K562 (cell line): ENCODE data around the gene CPSF6. TPM values are rescaled to one million over a fixed set of nuclear protein-coding genes. Genes with fewer than 3 reads are reported as not detected.

Experiments used
- ATAC-seq: fragments of 200-7000 bp; cut with Tn5 transposase; 3 replicates; pipeline ENCODE4 v1.9.1; 2020; ENCODE audit warnings: moderate library complexity
- BruUV-seq: library from RNA; stranded (reverse); fragments of 400-500 nt; replicated peaks from 2 replicates; lab custom pipeline; 2021; lab: Mats Ljungman, UMichigan
- CTCF ChIA-PET: fragments of 300-600 bp; formaldehyde crosslinking; extraction: SDS; loops from one replicate; lab custom pipeline; 2021; ENCODE audit warnings: low intra/inter-chr PET ratio; lab: Yijun Ruan, JAX
- POLR2A ChIA-PET: fragments of 300-600, 350-650 bp; sonication (Branson Sonifier 250); formaldehyde crosslinking; extraction: SDS; loops from one replicate; lab custom pipeline; 2021; ENCODE audit warnings: antibody characterized with exemption, inconsistent platforms; lab: Yijun Ruan, JAX
- DNase-seq, 4 experiments: peaks; one replicate each; pipeline versions ENCODE4 v3.0.0 to v3.0.0-alpha.2; 2011 to 2018; ENCODE audit warnings: low spot score in 3 of 4, mixed read lengths in 3 of 4; ENCODE audit errors: extremely low read depth in 1 of 4
- FAIRE-seq: peaks from 2 replicates; lab custom pipeline; 2011; peaks lifted over from hg19 to GRCh38; lab: Jason Lieb, UNC
- H2AFZ ChIP-seq: 2 replicates; pipeline ENCODE4 v1.6.0; 2011; ENCODE audit warnings: low read depth, low read length, control low read depth, inconsistent platforms
- H3K27ac ChIP-seq: fragments of 200-600 bp; 3 replicates; pipeline ENCODE4 v1.8.0; 2011; ENCODE audit warnings: low read depth, mild to moderate bottlenecking, control low read depth, inconsistent platforms, low read length, moderate library complexity, mixed read lengths; ENCODE audit errors: extremely low read depth
- H3K27me3 ChIP-seq, 2 experiments: fragments of 300-600 bp in 1 of 2; 2 replicates in 1 of 2; 3 replicates in 1 of 2; pipeline versions ENCODE4 v1.6.0 to v1.8.0; 2011; ENCODE audit warnings: inconsistent platforms in 2 of 2, low read length in 2 of 2, mild to moderate bottlenecking in 1 of 2, mixed read lengths in 1 of 2, moderate library complexity in 1 of 2; ENCODE audit not compliant: control insufficient read depth in 2 of 2, insufficient read depth in 2 of 2
- H3K36me3 ChIP-seq: fragments of 300-600 bp; 3 replicates; pipeline ENCODE4 v1.8.0; 2011; ENCODE audit warnings: mild to moderate bottlenecking, low read length, inconsistent platforms; ENCODE audit not compliant: control insufficient read depth, insufficient read depth
- H3K4me1 ChIP-seq, 2 experiments: fragments of 200-600 bp in 1 of 2; replicated peaks in 1 of 2; 2 replicates in 1 of 2; 3 replicates in 1 of 2; pipeline versions ENCODE4 v1.5.1 to v1.8.0; 2011; ENCODE audit warnings: inconsistent platforms in 2 of 2, low read length in 2 of 2, mild to moderate bottlenecking in 1 of 2, mixed read lengths in 1 of 2, moderate library complexity in 1 of 2; ENCODE audit not compliant: control insufficient read depth in 2 of 2, insufficient read depth in 2 of 2
- H3K4me2 ChIP-seq: 2 replicates; pipeline ENCODE4 v1.6.1; 2011; ENCODE audit warnings: low read length, control low read depth, inconsistent platforms, mixed read lengths; ENCODE audit not compliant: insufficient read depth
- H3K4me3 ChIP-seq: fragments of 200-600 bp; sonication (generic), shearing (Covaris generic); 2 replicates; pipeline ENCODE4 v1.5.1; 2016; ENCODE audit warnings: control low read depth, inconsistent platforms
- H3K79me2 ChIP-seq: fragments of 200-600 bp; 3 replicates; pipeline ENCODE4 v1.8.0; 2011; ENCODE audit warnings: low read length, inconsistent platforms; ENCODE audit not compliant: control insufficient read depth, insufficient read depth
- H3K9ac ChIP-seq, 2 experiments: 2 replicates each; pipeline versions ENCODE4 v1.6.0 to v1.6.1; 2011; ENCODE audit warnings: low read depth in 2 of 2, low read length in 2 of 2, control low read depth in 1 of 2, inconsistent platforms in 1 of 2, mild to moderate bottlenecking in 1 of 2, mixed read lengths in 1 of 2; ENCODE audit not compliant: insufficient read depth in 1 of 2
- H3K9me1 ChIP-seq: one replicate; pipeline ENCODE4 v1.6.0; 2011; ENCODE audit warnings: inconsistent platforms, mild to moderate bottlenecking, low read length, moderate library complexity; ENCODE audit not compliant: control insufficient read depth, insufficient read depth
- H3K9me3 ChIP-seq: replicated peaks from 2 replicates; pipeline ENCODE4 v1.5.1; 2011; ENCODE audit warnings: low read depth, low read length, inconsistent platforms; ENCODE audit not compliant: control insufficient read depth, insufficient read depth
- H4K20me1 ChIP-seq: replicated peaks from 2 replicates; pipeline ENCODE4 v1.6.1; 2011; ENCODE audit warnings: low read length, inconsistent platforms, mixed read lengths; ENCODE audit not compliant: control insufficient read depth, insufficient read depth
- ADNP ChIP-seq: fragments of 200-800 bp; sonication (Bioruptor generic); IDR thresholded peaks from 2 replicates; pipeline ENCODE4 v1.6.1; 2016; ENCODE audit warnings: missing genetic modification characterization, missing compliant biosample characterization
- CREM ChIP-seq: IDR thresholded peaks from 2 replicates; pipeline ENCODE4 v1.6.1; 2014; ENCODE audit warnings: antibody characterized with exemption, low read depth
- ESRRA ChIP-seq: fragments of 450-650 bp; IDR thresholded peaks from 2 replicates; pipeline ENCODE4 v1.6.1; 2014; ENCODE audit warnings: low read depth, mild to moderate bottlenecking, moderate library complexity, borderline replicate concordance
- FOXA3 ChIP-seq, 2 experiments: fragments of 450-650 bp in 1 of 2; sonication (generic) in 1 of 2; formaldehyde crosslinking; IDR thresholded peaks in 1 of 2; conservative IDR thresholded peaks in 1 of 2; 2 replicates each; pipeline versions ENCODE4 v1.4.0 to v1.8.0; 2020 to 2022; ENCODE audit warnings: mild to moderate bottlenecking in 2 of 2, missing genetic modification reagents in 1 of 2
- KHSRP ChIP-seq: fragments of 450-650 bp; IDR thresholded peaks from 2 replicates; pipeline ENCODE4 v1.6.1; 2017
- MAFG ChIP-seq: fragments of 450-650 bp; conservative IDR thresholded peaks from 2 replicates; pipeline ENCODE4 v1.6.1; 2016; ENCODE audit warnings: missing genetic modification characterization, missing compliant biosample characterization
- MTF1 ChIP-seq: fragments of 250-450 bp; sonication (Bioruptor Pico); IDR thresholded peaks from 2 replicates; pipeline ENCODE4 v1.9.0; 2021; ENCODE audit warnings: moderate library complexity, mild to moderate bottlenecking, inconsistent platforms, borderline replicate concordance
- NFYB ChIP-seq: IDR thresholded peaks from 2 replicates; pipeline ENCODE4 v1.6.1; 2011; ENCODE audit warnings: mild to moderate bottlenecking, moderate library complexity; ENCODE audit not compliant: insufficient read length; ENCODE audit errors: extremely low read depth
- ZBTB8A ChIP-seq: fragments of 450-650 bp; IDR thresholded peaks from 2 replicates; pipeline ENCODE4 v1.6.1; 2018; ENCODE audit warnings: mild to moderate bottlenecking, moderate library complexity; ENCODE audit not compliant: partially characterized antibody
- ZNF140 ChIP-seq: fragments of 250-450 bp; sonication (Bioruptor Pico); IDR thresholded peaks from 2 replicates; pipeline ENCODE4 v1.8.0; 2021; ENCODE audit warnings: moderate library complexity, mild to moderate bottlenecking, inconsistent platforms
- ZNF197 ChIP-seq: fragments of 200-800 bp; sonication (Bioruptor generic); IDR thresholded peaks from 2 replicates; pipeline ENCODE4 v1.6.1; 2016; ENCODE audit warnings: low read depth, missing genetic modification characterization, missing compliant biosample characterization
- ZNF253 ChIP-seq: fragments of 250-450 bp; sonication (Bioruptor Pico); conservative IDR thresholded peaks from 2 replicates; pipeline ENCODE4 v1.6.1; 2021; ENCODE audit warnings: mild to moderate bottlenecking
- ZNF384 ChIP-seq: IDR thresholded peaks from 2 replicates; pipeline ENCODE4 v1.6.1; 2012; ENCODE audit warnings: low read depth, low read length, improper control_type of control experiment
- ZNF583 ChIP-seq: fragments of 250-450 bp; sonication (Bioruptor Pico); IDR thresholded peaks from 2 replicates; pipeline ENCODE4 v1.4.0; 2020
- in situ Hi-C: fragments of 300-500 bp; cut with MboI; formaldehyde crosslinking; loops from 4 replicates; pipeline ENCODE4 v1.15.0; 2018; ENCODE audit warnings: inconsistent platforms, mixed read lengths
- intact Hi-C: fragments of 100-400 bp; cut with micrococcal nuclease; formaldehyde crosslinking; loops from 2 replicates; pipeline ENCODE4 v1.14.2; 2022
- polyA plus RNA-seq, 8 experiments: library from polyadenylated mRNA; depleted of rRNA in 4 of 8; stranded (reverse) in 5 of 8; unstranded in 3 of 8; fragments of >200 nt; fragmentation: Nextera tagmentation in 2 of 8; fragmentation: Illumina TruSeq in 1 of 8; extraction: Ambion mirVana in 2 of 8; extraction: Trizol in 1 of 8; gene quantifications; 2 replicates each; pipeline versions ENCODE4 v1.2.1 to v1.2.3, GENCODE V29; 2011 to 2014; ENCODE audit warnings: inconsistent platforms in 1 of 8, missing spikeins in 1 of 8
- total RNA-seq, 7 experiments: library from RNA; depleted of rRNA in 6 of 7; stranded (reverse); fragments of >200 nt in 6 of 7; fragmentation: Illumina TruSeq in 2 of 7; extraction: Trizol in 2 of 7; gene quantifications; 2 replicates each; pipeline versions ENCODE4 v1.2.1 to v1.2.3, GENCODE V29; 2011 to 2021; ENCODE audit warnings: low replicate concordance in 1 of 7

Gene CPSF6
- total and polyA plus RNA-seq, 9 of the 15 experiments (the other 6 are each of a cell fraction or from before 2014, with no cell fraction given) = 34.3 to 129 (median 77.8) TPM

GRCh38 chr12:69291278-69291593, 51.9 kb downstream of the CPSF6 start:
- DNase-seq (no peak), ATAC-seq (no peak), FAIRE-seq (no peak)
- Histone ChIP-seq H3K4me3 (no peak overlapping the region), H2AFZ (no peak overlapping the region), H3K9ac (no peak overlapping the region), H3K27ac (no peak overlapping the region), H3K36me3 (no peaks in the 10 kb centered on the region), H3K9me3 (no peaks in the 10 kb centered on the region), H4K20me1 (no peaks in the 10 kb centered on the region), H3K4me1 (no peaks in the 10 kb centered on the region; a peak in 1 of 5 replicates), H3K79me2 (no peaks in the 10 kb centered on the region), H3K4me2 (no peak overlapping the region), H3K27me3 (no peaks in the 10 kb centered on the region), H3K9me1 (no peaks in the 10 kb centered on the region)
- ChIA-PET POLR2A (interaction anchor here (0.9 kb wide), 1 partner anchor 279 kb away, joined by 3 read pairs; no protein-coding TSS in a partner anchor), CTCF (interaction anchor here (0.7 to 2.2 kb wide), 6 partner anchors 141 to 1051 kb away, joined by 3 to 25 read pairs (median 4); no protein-coding TSS in a partner anchor)
- no TSS peak for BruUV-seq
- TF ChIP-seq ZNF384 = no peak
- no peak for TF ChIP-seq ZBTB8A
- TF ChIP-seq KHSRP = no peak
- TF ChIP-seq NFYB = no peak
- no peak for TF ChIP-seq MTF1
- no peak for TF ChIP-seq ZNF583 (CRISPR knock-in tag)
- TF ChIP-seq ADNP (tag) = no peak
- TF ChIP-seq ZNF253 = no peak
- TF ChIP-seq ZNF197 = no peak
- TF ChIP-seq MAFG (tag) = no peak
- no peak for TF ChIP-seq FOXA3 (CRISPR knock-in tag; conservative IDR thresholded peaks at IDR 0.05 in 1 of 2, IDR thresholded peaks at IDR 0.05 in 1 of 2)
- no peak for TF ChIP-seq CREM
- no peak for TF ChIP-seq ESRRA
- TF ChIP-seq ZNF140 = no peak
- in situ Hi-C loops = no loop called here
- intact Hi-C loops = loop anchor here (1.0 to 5.0 kb wide), 4 partner anchors 58 to 279 kb away; partner anchors contain the start of gene LYZ
